CD4-positive, alpha-beta T cell treated with Interleukin-1 beta for 1 hour (primary cell): ENCODE measurements around the gene SLC39A11.
"Not testable (repeated sequence)": the region's sequence is repeated elsewhere in the genome, so short reads cannot be mapped to it uniquely, and the experiment has no call there.

Experiments used
- DNase-seq, 2 donors: peaks; one replicate each; pipeline ENCODE4 v3.0.0-alpha.2; 2020 to 2022

Gene SLC39A11

DNA sequence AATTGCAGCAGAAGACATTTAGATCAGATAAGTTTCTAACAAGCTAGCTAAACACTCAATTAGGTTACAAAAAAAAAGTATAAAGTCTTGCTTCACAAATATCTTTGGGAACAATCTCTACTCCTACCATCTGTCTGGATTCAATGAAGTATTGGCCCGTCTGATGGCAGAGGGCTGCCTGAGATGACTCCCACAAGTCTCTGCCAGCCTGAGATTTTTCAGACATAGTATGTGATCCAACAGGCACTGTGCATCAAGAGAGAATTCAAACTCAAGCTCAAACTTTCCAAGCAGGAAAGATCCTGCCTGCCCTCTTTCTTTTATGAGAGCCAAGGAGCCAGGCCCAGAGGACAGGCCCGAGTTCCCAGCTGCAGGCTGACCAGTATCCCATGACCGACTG is 22.6 kb downstream of the SLC39A11 start:
- DNase-seq: no peak

DNA sequence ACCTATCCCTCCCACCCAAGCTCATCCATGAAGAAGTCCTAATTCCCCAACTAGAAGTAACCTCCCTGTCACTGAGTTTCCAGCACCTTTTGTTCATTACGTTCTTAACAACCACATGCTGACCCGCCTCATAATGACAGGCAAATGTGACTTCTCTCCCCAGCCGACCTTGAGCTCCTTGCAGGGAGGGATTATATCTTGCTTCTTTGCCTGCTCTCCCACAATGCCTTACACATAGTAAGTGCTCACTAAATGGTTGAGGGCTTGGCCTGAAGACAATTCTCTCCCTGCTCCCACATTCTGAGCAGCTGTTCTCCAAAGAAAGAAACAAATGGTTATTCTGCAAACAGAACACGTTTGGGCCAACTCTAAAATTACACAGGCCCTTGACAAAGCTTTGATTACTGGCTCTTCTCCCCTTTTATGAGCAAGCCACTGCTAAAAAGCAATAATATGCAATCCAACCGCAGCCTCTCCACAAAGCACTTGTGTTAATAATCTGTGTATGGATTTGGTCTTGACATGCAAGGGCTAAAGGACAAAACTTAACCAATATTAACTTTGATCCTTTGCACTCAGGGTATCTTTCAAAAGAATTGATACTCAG is 23.2 kb downstream of the SLC39A11 start:
- DNase-seq: no peak

DNA sequence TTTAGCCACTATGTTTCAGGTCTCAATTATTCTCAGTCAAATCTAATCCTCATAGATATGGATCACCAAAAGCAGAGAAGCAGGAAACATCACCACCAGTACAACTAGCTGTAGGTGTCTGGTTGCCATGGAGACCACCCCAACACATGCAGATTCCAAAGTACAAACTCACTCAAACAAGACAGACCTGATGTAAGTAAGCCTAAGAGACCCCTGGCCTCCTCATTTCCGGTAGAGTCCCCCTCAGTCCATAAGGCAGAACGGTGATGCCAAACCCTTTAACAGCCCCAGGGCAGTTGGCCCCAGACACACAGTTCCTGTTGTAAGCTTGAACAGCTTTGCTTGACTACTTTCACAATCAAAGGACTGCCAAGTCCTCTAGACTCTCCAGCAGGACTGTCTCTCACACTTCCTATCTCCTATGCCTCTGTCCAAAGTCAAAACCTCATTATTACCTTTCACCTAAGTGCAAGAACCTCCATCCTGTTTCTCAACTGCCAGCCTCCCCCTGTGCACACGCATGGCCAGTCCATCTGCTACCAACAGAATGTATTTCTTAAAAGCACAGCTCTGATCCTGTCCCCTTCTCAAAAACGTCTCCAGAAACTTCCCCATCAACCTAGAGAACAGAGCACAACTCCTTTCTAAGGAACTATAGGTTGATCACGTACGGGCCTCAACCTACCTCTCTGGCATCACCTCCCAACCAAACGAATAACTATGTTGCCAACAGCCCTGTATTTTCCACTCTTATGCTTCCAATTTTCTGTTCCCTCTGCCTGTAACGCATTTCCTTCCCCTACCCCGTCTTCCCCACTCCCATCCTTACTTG is 23.9 kb downstream of the SLC39A11 start:
- no peak for DNase-seq

DNA sequence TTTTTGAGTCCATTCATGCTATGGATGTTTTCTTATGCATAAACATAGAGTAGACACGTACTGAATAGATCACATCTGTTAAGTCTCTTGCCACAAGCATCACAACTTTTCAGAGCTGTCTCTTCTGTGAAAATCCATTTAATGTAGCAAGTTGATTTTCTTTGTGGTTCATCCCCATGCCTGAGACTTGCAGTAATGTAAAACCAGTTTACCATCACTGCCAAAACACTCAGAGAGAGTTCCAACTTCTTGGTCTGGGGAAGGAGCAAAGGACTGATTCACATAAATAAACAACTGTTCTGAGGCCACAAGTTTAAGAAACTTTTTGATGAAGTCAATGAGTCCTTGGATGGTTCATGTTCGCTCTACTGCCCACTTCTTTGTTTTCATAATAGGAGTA is 24.8 kb downstream of the SLC39A11 start:
- DNase-seq: not testable (repeated sequence)

DNA sequence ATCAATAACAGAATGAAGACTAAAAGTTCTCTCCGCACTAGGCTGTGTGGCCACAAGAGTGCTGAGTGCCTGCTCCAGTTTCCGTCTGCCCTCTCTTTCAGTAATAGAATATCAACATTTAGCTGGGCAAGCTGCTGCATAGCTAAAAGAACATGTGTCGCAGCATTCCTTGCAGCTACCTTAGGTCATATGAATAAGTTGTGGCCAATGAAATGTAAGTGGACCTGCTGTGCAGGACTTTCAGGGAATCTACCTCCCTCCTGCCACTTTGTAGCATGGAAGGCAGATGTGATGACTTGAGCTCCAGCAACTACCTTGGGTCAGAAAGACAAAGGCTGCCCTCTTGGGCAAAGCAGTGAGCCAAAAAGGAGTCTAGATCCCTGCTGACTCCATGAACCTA is 25.4 kb downstream of the SLC39A11 start:
- no peak for DNase-seq

DNA sequence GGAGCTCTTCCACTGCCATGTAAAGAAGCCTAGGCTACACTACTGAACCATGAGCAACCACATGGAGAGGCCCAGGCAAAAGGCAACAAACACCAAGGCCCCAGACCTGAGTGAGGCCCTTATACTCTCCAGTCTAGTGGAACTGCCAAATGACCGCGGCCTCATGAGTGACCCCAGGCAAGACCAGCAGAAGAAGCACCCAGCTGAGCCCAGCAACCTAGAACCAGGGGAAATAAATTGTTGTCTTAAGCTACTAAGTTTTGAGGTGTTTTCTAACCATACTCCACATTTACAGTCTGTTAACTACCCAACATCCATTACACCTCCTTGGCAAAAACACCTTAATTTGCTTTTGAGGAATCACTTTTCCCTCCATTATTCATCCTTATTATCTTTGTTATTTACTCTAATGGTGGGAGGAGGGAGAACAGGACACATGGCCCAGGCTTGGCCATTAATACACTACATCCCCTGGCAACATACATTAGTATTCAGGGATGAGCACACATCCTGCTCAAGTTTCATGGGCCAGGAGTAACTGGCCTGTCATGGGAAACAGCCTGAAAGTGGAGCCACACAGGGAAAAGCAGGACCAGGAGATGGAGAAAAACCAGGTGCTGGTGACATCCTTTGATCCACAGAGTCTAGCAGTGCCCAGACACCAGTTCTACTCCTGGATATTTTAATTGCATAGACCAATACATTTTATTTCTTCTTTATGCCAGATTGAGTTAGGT is 26.2 kb downstream of the SLC39A11 start:
- DNase-seq: no peak

DNA sequence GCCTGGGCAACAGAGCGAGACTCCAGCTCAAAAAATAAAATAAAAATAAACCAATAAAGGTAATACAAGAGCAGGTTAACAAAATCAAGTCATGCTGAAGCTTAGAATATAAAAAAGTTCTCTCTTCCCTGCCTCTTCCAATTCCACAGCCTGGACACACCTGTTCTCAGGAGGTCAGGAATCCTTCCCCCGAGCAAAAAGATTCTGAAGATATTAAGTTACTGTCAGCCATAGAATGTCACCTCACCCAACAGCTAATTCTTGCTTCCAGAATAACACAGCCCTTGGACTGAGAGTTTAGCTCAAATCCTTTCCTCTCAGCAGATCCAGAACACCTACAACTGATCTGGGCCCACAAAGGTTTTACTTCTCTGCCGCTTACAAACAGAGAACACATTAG is 27.1 kb downstream of the SLC39A11 start:
- no peak for DNase-seq

DNA sequence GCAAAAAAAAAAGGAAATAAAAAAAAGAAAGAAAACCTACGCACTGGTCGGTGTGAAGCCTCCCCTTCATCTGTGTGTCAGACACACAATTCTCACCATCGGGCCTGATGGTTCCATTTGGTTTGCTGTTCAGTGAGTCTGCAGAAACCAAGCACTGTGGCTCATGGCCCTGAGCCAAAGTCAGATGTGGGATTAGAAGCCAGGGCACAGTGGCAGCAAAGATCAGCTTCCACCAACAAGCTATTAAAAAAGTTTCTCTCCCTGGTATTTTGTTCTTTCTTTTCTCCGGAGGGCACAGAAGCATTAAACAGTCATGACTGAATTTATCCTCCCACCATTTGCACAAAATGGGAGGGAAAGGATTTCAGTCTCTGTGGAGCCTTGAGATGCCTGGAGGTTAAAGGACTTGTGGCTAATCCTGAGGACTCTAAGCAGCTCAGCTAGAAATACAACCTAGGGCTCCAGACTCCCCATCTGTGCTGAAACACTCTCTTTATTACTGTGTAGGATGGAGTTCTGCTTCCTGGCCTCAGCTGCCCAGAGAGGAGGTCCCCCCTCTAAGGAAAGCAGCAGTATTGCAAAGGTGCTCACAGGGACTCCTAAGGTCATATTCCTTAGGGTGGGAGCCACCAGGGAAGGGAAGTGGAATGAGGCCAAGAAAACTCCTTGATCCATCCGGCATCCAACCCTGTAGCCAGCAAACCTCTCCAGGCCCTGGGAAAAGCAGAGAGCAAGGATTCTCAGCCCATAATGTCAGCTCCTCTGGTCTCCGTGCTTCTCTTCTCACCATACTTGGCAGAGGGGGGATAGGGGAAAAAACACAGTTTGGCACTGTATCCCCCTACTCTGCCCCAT is 28.2 kb downstream of the SLC39A11 start:
- DNase-seq: no peak

DNA sequence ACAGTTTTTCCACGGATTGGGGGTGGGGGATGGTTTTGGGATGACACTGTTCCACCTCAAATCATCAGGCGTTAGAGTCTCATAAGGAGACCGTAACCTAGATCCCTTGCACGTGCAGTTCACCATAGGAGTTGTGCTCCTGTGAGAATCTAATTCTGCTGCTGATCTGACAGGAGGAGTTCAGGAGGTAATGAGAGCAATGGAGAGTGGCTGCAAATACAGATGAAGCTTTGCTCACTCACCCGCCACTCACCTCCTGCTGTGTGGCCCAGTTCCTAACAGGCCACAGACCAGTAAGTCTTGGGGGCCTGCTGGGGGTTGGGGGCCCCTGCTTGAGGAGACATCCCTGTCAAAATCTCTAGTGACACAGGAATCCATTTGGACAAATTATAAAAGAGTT is 29.8 kb downstream of the SLC39A11 start:
- no peak for DNase-seq

DNA sequence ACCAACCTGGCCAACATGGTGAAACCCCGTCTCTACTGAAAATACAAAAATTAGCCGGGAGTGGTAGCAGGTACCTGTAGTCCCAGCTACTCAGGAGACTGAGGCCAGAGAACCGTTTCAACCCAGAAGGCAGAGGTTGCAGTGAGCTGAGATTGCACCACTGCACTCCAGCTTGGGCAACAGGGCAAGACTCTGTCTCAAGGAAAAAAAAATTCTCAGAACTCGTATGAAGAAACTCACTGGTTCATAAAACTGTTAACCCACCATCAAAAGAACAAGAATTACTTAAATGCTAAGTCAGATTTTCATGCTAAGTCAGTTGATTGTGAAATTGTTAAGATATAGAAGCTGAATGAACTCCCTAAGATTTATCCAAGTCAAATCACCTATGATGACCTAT is 31.3 kb downstream of the SLC39A11 start:
- no peak for DNase-seq

DNA sequence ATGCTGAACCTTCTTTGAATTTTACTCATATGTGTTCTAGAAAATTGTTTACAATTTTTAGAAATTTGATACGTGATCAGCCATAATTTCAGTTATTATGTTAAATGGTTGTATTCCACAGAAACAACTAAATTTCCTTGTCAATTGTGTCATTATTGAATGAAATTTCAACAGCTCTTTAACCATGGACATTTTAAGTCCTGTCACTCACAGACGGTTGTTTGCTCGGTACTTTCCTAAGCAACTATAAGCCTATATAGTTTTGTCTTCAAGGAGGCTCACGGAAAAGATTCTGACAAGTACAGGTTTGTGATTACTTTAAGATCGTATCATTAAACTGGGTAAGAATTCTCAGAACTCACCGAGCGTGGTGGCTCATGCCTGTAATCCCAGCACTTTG is 31.8 kb downstream of the SLC39A11 start:
- DNase-seq: no peak

DNA sequence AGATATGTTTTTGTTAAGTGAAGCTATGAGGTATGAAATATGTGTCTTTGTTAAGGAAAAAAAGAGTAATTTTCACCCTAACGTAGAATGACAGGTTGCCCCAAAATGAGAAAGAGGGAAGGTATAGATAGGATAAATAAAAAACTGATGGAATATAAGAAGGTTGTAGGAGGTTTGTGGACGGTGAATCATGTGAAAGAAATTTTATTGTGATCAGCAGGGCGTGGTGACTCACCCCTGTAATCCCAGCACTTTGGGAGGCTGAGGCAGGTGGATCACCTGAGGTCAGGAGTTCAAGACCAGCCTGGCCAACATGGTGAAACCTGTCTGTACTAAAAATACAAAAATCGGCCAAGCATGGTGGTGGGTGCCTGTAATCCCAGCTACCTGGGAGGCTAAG is 32.8 kb downstream of the SLC39A11 start:
- DNase-seq: not testable (repeated sequence)

DNA sequence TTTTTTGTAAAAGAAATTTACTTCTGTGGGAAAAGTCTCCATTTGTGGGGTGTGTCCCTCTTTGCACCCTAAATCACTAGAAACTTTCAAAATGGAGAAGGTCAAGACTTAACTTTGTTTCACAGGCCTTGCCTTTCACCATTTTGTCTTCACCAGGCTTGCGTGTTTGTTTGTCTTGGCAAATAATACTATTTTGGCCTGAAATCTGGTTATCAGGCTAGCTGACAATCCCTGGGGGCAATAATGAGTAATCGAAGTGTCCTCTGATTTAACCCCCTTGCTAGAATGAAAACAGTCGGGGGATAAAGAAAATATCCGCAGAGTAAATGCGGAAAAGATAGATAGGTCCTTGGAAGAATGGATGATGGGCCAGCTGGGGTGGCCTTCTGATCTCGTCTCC is 34.5 kb downstream of the SLC39A11 start:
- no peak for DNase-seq

DNA sequence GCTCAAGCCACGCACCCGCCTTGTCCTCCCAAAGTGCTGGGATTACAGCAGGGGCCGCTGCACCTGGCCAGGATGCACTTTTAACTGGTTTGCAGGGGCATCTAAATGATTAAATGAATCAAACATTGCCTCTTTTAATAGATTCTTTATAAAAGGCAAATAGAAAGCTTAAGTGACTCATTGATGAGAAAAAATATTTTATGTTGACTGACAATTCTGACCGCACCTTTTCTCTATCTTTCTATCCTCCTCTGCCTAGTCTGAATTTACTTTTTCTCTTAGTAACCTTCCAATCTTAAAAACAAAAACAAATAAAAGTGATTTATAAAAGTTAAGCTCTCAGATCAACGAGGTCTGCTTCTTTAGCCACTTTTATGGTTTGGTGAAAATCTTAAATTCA is 35.3 kb downstream of the SLC39A11 start:
- no peak for DNase-seq

DNA sequence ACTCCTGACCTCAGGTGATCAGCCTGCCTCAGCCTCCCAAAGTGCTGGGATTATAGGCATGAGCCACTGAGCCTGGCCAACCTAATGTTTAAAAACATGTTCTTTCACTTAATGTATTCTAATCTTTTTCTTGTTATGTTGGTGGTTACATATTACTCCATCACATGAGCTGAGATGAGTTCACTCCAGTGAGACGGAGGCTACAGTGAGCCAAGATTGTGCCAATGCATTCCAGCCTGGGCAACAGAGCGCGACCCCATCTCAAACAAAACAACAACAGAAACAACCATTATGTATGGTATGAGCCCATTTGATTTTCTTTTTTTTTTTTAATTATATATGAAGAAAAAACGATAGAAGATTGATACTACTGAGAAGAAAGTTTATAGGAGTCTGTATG is 39.6 kb downstream of the SLC39A11 start:
- no peak for DNase-seq

DNA sequence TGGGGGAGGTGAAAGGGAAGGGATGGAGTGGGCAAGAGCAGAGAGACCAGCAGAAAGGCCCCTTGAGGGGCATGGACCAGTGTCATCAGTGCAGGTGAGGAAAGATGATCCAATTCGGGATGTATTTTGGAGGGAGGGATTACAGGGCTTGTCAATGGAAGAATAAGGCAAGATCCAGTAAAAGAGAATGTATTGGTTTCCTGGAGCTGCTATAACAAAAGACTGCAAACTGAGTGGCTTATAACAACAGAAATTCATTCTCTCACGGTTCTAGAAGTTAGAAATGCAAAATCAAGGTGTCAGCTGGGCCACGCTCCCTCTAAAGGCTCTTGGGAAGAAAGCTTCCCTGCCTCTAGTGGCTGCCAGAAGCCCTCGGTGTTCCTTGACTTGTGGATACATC is 41.7 kb downstream of the SLC39A11 start:
- no peak for DNase-seq

DNA sequence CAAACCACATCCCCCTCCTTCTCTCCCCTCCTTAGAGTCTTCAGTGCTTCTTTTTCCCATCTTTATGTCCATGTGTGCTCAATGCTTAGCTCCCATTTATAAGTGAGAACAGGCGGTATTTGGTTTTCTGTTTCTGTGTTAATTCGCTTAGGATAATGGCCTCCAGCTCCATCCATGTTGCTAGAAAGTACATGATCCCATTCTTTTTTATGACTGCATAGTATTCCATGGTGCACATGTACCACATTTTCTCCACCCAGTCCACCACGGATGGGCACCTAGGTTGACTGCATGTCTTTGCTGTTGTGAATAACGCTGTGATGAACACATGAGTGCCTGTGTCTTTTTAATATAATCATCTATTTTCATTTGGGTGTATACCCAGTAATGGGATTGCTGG is 44.3 kb downstream of the SLC39A11 start:
- DNase-seq: no peak

DNA sequence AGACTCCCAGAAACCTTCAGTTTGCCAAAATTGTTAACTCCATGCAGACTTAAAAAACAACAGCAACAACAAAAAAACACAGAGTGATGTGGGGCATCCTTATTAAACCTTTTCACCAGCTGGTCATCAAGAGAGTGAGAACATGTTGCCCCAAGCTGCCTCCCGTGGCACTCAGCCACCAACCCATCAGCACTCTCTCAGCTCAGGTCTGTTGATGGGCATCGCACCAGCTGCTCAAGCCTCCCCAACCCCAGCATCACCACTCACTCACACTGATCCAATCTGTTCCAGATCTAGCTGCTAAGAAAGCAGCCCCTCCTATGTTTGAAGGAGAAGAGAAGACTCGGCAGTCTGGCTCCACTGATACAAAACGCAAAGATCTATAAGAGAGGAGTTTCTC is 46.8 kb downstream of the SLC39A11 start:
- no peak for DNase-seq

DNA sequence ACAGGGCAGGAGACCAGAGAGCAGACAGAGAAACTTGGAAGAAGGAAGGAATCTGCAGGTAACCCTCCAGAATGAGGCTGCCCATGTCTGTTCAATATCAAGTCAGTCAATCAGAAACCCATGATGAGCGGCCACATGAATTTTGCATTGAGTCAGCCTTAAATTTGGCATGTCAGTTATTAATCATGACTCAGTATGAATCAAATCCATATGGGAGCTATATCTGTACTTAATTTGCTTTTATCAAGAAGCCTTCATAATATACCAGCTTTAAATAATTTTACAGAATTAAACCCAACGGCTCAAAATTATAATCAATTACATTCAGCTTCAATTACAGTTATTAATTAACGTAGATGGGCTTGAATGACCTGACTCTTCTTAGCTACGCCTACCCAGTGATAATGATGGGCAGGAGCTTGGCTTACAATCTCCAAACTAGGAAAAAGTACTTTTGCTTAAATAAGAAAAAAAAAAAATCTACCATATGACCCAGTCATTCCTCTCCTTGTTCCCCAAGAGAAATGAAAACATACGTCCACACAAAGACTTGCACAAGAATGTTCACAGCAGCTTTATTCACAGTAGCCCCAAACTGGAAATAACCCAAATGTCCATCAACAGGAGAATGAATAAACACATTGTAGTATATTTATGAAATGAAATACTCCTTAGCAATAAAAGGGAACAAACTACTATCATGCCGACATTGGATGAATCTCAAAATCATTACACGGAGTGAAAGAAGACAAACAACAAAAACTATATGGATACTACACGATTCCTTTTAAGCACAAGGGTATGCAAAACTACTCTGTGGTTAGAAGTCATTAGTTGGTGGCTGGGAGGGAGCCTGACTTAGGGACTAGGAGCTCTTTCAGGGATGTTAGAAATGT is 48.6 kb downstream of the SLC39A11 start:
- no peak for DNase-seq

DNA sequence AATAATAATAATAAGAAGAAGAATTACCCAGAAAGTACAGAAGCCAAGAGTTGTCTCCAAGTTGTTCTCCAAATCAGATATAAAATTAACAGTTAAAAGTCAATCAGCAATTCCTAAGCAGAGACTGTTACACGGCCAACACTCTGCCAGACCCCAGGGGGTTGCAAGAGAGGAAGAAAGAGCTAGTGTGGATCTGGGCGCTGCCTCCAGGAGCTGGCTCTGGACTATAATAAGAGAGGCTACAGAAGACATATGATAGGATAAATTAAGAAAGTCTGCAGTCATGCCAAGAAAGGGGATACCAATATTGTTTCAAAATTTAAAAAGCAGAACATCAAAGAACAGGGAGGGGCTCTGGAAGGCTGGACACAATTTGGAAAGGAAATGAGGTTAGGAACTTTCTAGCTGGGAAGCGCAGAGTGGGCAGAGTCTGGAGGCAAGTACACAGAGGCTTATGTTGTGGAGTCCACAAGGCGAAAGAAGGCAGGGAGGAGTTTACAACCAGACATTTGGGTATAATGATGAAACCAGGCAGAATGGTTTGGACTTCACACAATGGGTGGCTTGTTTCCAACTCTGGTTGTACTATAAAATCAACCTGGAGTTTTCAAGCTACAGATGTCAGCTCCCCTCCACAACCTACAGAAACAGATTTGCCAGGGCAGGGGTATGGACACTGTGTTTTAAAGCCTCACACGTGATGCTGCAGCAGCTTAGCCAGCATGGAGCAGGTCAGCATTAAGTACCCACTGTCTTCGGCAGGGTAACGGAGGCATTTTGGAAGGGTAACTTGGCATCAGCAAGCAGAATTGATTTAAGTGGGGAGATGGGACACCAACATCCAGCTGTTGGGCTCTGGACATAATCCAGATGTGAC is 49.4 kb downstream of the SLC39A11 start:
- DNase-seq: no peak

DNA sequence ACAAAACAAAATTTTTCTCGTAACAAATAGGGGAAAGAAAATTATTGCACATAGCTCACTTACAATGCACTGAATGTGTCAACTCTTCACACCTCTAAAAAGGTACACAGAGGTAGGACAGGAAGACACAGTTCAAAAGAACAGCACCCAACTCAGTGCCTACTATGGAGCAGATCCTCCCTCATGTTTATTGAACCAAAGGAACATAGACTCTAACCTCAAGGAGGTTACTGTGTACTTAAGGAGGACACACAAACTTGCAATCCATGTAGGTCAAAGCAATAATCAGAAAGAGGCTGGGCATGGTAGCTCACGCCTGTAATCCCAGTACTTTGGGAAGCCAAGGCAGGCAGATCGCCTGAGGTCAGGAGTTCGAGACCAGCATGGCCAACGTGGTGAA is 50.3 kb downstream of the SLC39A11 start:
- DNase-seq: no peak
